K562 (cell line): ENCODE results near the gene CST5. TPM values are rescaled to one million over a fixed set of nuclear protein-coding genes. Genes with fewer than 3 reads are reported as not detected.

Experiments
- ATAC-seq: fragments of 200-7000 bp; cut with Tn5 transposase; 3 replicates; pipeline ENCODE4 v1.9.1; 2020; ENCODE audit warnings: moderate library complexity
- BruUV-seq: library from RNA; stranded (reverse); fragments of 400-500 nt; replicated peaks from 2 replicates; lab custom pipeline; 2021; lab: Mats Ljungman, UMichigan
- CTCF ChIA-PET: fragments of 300-600 bp; formaldehyde crosslinking; extraction: SDS; loops from one replicate; lab custom pipeline; 2021; ENCODE audit warnings: low intra/inter-chr PET ratio; lab: Yijun Ruan, JAX
- POLR2A ChIA-PET: fragments of 300-600, 350-650 bp; sonication (Branson Sonifier 250); formaldehyde crosslinking; extraction: SDS; loops from one replicate; lab custom pipeline; 2021; ENCODE audit warnings: antibody characterized with exemption, inconsistent platforms; lab: Yijun Ruan, JAX
- DNase-seq, 4 experiments: peaks; one replicate each; pipeline versions ENCODE4 v3.0.0 to v3.0.0-alpha.2; 2011 to 2018; ENCODE audit warnings: low spot score in 3 of 4, mixed read lengths in 3 of 4; ENCODE audit errors: extremely low read depth in 1 of 4
- FAIRE-seq: peaks from 2 replicates; lab custom pipeline; 2011; peaks lifted over from hg19 to GRCh38; lab: Jason Lieb, UNC
- H2AFZ ChIP-seq: 2 replicates; pipeline ENCODE4 v1.6.0; 2011; ENCODE audit warnings: low read depth, low read length, control low read depth, inconsistent platforms
- H3K27ac ChIP-seq: fragments of 200-600 bp; 3 replicates; pipeline ENCODE4 v1.8.0; 2011; ENCODE audit warnings: low read depth, mild to moderate bottlenecking, control low read depth, inconsistent platforms, low read length, moderate library complexity, mixed read lengths; ENCODE audit errors: extremely low read depth
- H3K27me3 ChIP-seq, 2 experiments: fragments of 300-600 bp in 1 of 2; 2 replicates in 1 of 2; 3 replicates in 1 of 2; pipeline versions ENCODE4 v1.6.0 to v1.8.0; 2011; ENCODE audit warnings: inconsistent platforms in 2 of 2, low read length in 2 of 2, mild to moderate bottlenecking in 1 of 2, mixed read lengths in 1 of 2, moderate library complexity in 1 of 2; ENCODE audit not compliant: control insufficient read depth in 2 of 2, insufficient read depth in 2 of 2
- H3K36me3 ChIP-seq: fragments of 300-600 bp; 3 replicates; pipeline ENCODE4 v1.8.0; 2011; ENCODE audit warnings: mild to moderate bottlenecking, low read length, inconsistent platforms; ENCODE audit not compliant: control insufficient read depth, insufficient read depth
- H3K4me1 ChIP-seq, 2 experiments: fragments of 200-600 bp in 1 of 2; replicated peaks in 1 of 2; 2 replicates in 1 of 2; 3 replicates in 1 of 2; pipeline versions ENCODE4 v1.5.1 to v1.8.0; 2011; ENCODE audit warnings: inconsistent platforms in 2 of 2, low read length in 2 of 2, mild to moderate bottlenecking in 1 of 2, mixed read lengths in 1 of 2, moderate library complexity in 1 of 2; ENCODE audit not compliant: control insufficient read depth in 2 of 2, insufficient read depth in 2 of 2
- H3K4me2 ChIP-seq: 2 replicates; pipeline ENCODE4 v1.6.1; 2011; ENCODE audit warnings: low read length, control low read depth, inconsistent platforms, mixed read lengths; ENCODE audit not compliant: insufficient read depth
- H3K4me3 ChIP-seq: fragments of 200-600 bp; sonication (generic), shearing (Covaris generic); 2 replicates; pipeline ENCODE4 v1.5.1; 2016; ENCODE audit warnings: control low read depth, inconsistent platforms
- H3K79me2 ChIP-seq: fragments of 200-600 bp; 3 replicates; pipeline ENCODE4 v1.8.0; 2011; ENCODE audit warnings: low read length, inconsistent platforms; ENCODE audit not compliant: control insufficient read depth, insufficient read depth
- H3K9ac ChIP-seq, 2 experiments: 2 replicates each; pipeline versions ENCODE4 v1.6.0 to v1.6.1; 2011; ENCODE audit warnings: low read depth in 2 of 2, low read length in 2 of 2, control low read depth in 1 of 2, inconsistent platforms in 1 of 2, mild to moderate bottlenecking in 1 of 2, mixed read lengths in 1 of 2; ENCODE audit not compliant: insufficient read depth in 1 of 2
- H3K9me1 ChIP-seq: one replicate; pipeline ENCODE4 v1.6.0; 2011; ENCODE audit warnings: inconsistent platforms, mild to moderate bottlenecking, low read length, moderate library complexity; ENCODE audit not compliant: control insufficient read depth, insufficient read depth
- H3K9me3 ChIP-seq: replicated peaks from 2 replicates; pipeline ENCODE4 v1.5.1; 2011; ENCODE audit warnings: low read depth, low read length, inconsistent platforms; ENCODE audit not compliant: control insufficient read depth, insufficient read depth
- H4K20me1 ChIP-seq: replicated peaks from 2 replicates; pipeline ENCODE4 v1.6.1; 2011; ENCODE audit warnings: low read length, inconsistent platforms, mixed read lengths; ENCODE audit not compliant: control insufficient read depth, insufficient read depth
- CREM ChIP-seq: IDR thresholded peaks from 2 replicates; pipeline ENCODE4 v1.6.1; 2014; ENCODE audit warnings: antibody characterized with exemption, low read depth
- HDAC3 ChIP-seq: fragments of 450-650 bp; IDR thresholded peaks from 2 replicates; pipeline ENCODE4 v1.6.1; 2018; ENCODE audit warnings: borderline replicate concordance, mild to moderate bottlenecking, moderate library complexity; ENCODE audit not compliant: partially characterized antibody
- KLF1 ChIP-seq: fragments of 450-650 bp; IDR thresholded peaks from 2 replicates; pipeline ENCODE4 v1.6.1; 2016; ENCODE audit warnings: missing genetic modification characterization, missing compliant biosample characterization
- MNT ChIP-seq, 2 experiments: fragments of 450-650 bp; conservative IDR thresholded peaks; 2 replicates each; pipeline ENCODE4 v1.6.1; 2017; ENCODE audit warnings: mild to moderate bottlenecking in 2 of 2, moderate library complexity in 2 of 2
- PKNOX1 ChIP-seq: fragments of 450-650 bp; IDR thresholded peaks from 2 replicates; pipeline ENCODE4 v1.6.1; 2016
- POLR2B ChIP-seq: fragments of 450-650 bp; IDR thresholded peaks from 2 replicates; pipeline ENCODE4 v1.6.1; 2018; ENCODE audit warnings: low read depth; ENCODE audit not compliant: partially characterized antibody
- PREB ChIP-seq: sonication (generic); formaldehyde crosslinking; IDR thresholded peaks from 2 replicates; pipeline ENCODE4 v1.8.1; 2023; ENCODE audit warnings: mild to moderate bottlenecking, missing genetic modification reagents
- SMARCB1 ChIP-seq: IDR thresholded peaks from 2 replicates; pipeline ENCODE4 v1.6.1; 2011; ENCODE audit warnings: improper control_type of control experiment, low read depth; ENCODE audit not compliant: insufficient read length
- TCFL5 ChIP-seq: fragments of 250-450 bp; sonication (Bioruptor Pico); conservative IDR thresholded peaks from 2 replicates; pipeline ENCODE4 v1.6.1; 2021; ENCODE audit warnings: mild to moderate bottlenecking, moderate library complexity, matching md5 sums
- TFE3 ChIP-seq: fragments of 450-650 bp; formaldehyde crosslinking; IDR thresholded peaks from 2 replicates; pipeline ENCODE4 v1.4.0; 2020; ENCODE audit warnings: mild to moderate bottlenecking, mixed read lengths
- ZBTB33 ChIP-seq: sonication (generic); formaldehyde crosslinking; IDR thresholded peaks from 2 replicates; pipeline ENCODE4 v1.8.1; 2023; ENCODE audit warnings: mild to moderate bottlenecking, missing genetic modification reagents
- ZBTB34 ChIP-seq: fragments of 250-450 bp; sonication (Bioruptor Pico); IDR thresholded peaks from 2 replicates; pipeline ENCODE4 v1.8.0; 2021; ENCODE audit warnings: mild to moderate bottlenecking, moderate library complexity
- ZNF274 ChIP-seq: IDR thresholded peaks from 2 replicates; pipeline ENCODE4 v1.6.1; 2011; ENCODE audit warnings: low read depth, mild to moderate bottlenecking, low read length, moderate library complexity, borderline replicate concordance
- ZNF830 ChIP-seq: fragments of 250-450 bp; sonication (Bioruptor Pico); IDR thresholded peaks from 2 replicates; pipeline ENCODE4 v1.5.0; 2021; ENCODE audit warnings: mild to moderate bottlenecking
- WGBS: fragments of 100-300 bp; shearing (Covaris generic); methylation state at CpG from one replicate; pipeline ENCODE4 v1.1.6; 2016; ENCODE audit warnings: low coverage, mixed read lengths; ENCODE audit not compliant: insufficient coverage; ENCODE audit errors: missing lambda C conversion rate; 5-methylcytosine and 5-hydroxymethylcytosine counted together
- in situ Hi-C: fragments of 300-500 bp; cut with MboI; formaldehyde crosslinking; loops from 4 replicates; pipeline ENCODE4 v1.15.0; 2018; ENCODE audit warnings: inconsistent platforms, mixed read lengths
- intact Hi-C: fragments of 100-400 bp; cut with micrococcal nuclease; formaldehyde crosslinking; loops from 2 replicates; pipeline ENCODE4 v1.14.2; 2022
- polyA plus RNA-seq, 8 experiments: library from polyadenylated mRNA; depleted of rRNA in 4 of 8; stranded (reverse) in 5 of 8; unstranded in 3 of 8; fragments of >200 nt; fragmentation: Nextera tagmentation in 2 of 8; fragmentation: Illumina TruSeq in 1 of 8; extraction: Ambion mirVana in 2 of 8; extraction: Trizol in 1 of 8; gene quantifications; 2 replicates each; pipeline versions ENCODE4 v1.2.1 to v1.2.3, GENCODE V29; 2011 to 2014; ENCODE audit warnings: inconsistent platforms in 1 of 8, missing spikeins in 1 of 8
- total RNA-seq, 7 experiments: library from RNA; depleted of rRNA in 6 of 7; stranded (reverse); fragments of >200 nt in 6 of 7; fragmentation: Illumina TruSeq in 2 of 7; extraction: Trizol in 2 of 7; gene quantifications; 2 replicates each; pipeline versions ENCODE4 v1.2.1 to v1.2.3, GENCODE V29; 2011 to 2021; ENCODE audit warnings: low replicate concordance in 1 of 7

Gene CST5
- total and polyA plus RNA-seq, 9 of the 15 experiments (the other 6 are each of a cell fraction or from before 2014, with no cell fraction given): not detected

GRCh38 chr20:23835716-23836115 is 43.8 kb downstream of the CST5 start:
- H4K20me1 ChIP-seq: no peaks in the 10 kb centered on the region
- WGBS: no CpG with 5 or more reads among the region's 4 CpGs
- no peak for ATAC-seq
- no peaks in the 10 kb centered on the region for H3K36me3 ChIP-seq
- H3K4me1 ChIP-seq: no peaks in the 10 kb centered on the region
- H3K9me3 ChIP-seq: no peaks in the 10 kb centered on the region
- H3K4me3 ChIP-seq: no peak overlapping the region
- no peaks in the 10 kb centered on the region for H3K79me2 ChIP-seq
- intact Hi-C loops (no loop called here), in situ Hi-C loops (no loop called here)
- H2AFZ ChIP-seq: no peak overlapping the region
- H3K27me3 ChIP-seq: no peaks in the 10 kb centered on the region
- BruUV-seq: no TSS peak
- no peaks in the 10 kb centered on the region for H3K9me1 ChIP-seq
- H3K9ac ChIP-seq: no peak overlapping the region
- H3K27ac ChIP-seq: no peak overlapping the region
- POLR2A ChIA-PET: no interaction called here
- DNase-seq: no peak
- FAIRE-seq: no peak
- CTCF ChIA-PET: no interaction called here
- H3K4me2 ChIP-seq: no peak overlapping the region
- TF ChIP-seq ZNF274 (no peak), POLR2B (no peak), HDAC3 (no peak), SMARCB1 (no peak), KLF1 (tag) (no peak), PREB (no peak), MNT (conservative IDR thresholded peaks at IDR 0.05) (no peak), TCFL5 (no peak), ZBTB33 (CRISPR knock-in tag) (no peak), ZBTB34 (no peak), TFE3 (CRISPR knock-in tag) (no peak), PKNOX1 (no peak), CREM (no peak), ZNF830 (no peak)
